Measurements from ENCODE around the gene ZNF675.
"Not testable (repeated sequence)": the region's sequence is repeated elsewhere in the genome, so short reads cannot be mapped to it uniquely, and the experiment has no call there.

DNA sequence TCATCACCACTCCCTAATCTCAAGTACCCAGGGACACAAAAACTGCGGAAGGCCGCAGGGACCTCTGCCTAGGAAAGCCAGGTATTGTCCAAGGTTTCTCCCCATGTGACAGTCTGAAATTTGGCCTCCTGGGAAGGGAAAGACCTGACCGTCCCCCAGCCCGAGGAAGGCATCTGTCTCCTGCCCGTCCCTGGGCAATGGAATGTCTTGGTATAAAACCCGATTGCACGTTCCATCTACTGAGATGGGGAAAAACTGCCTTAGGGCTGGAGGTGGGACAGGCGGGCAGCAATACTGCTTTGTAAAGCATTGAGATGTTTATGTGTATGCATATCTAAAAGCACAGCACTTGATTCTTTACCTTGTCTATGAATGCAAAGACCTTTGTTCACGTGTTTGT, 5.9 kb upstream of the ZNF675 start:
- TF ChIP-seq, protein P1, sequence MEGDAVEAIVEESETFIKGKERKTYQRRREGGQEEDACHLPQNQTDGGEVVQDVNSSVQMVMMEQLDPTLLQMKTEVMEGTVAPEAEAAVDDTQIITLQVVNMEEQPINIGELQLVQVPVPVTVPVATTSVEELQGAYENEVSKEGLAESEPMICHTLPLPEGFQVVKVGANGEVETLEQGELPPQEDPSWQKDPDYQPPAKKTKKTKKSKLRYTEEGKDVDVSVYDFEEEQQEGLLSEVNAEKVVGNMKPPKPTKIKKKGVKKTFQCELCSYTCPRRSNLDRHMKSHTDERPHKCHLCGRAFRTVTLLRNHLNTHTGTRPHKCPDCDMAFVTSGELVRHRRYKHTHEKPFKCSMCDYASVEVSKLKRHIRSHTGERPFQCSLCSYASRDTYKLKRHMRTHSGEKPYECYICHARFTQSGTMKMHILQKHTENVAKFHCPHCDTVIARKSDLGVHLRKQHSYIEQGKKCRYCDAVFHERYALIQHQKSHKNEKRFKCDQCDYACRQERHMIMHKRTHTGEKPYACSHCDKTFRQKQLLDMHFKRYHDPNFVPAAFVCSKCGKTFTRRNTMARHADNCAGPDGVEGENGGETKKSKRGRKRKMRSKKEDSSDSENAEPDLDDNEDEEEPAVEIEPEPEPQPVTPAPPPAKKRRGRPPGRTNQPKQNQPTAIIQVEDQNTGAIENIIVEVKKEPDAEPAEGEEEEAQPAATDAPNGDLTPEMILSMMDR (IDR thresholded peaks at IDR 0.05), result not testable (repeated sequence)
- not testable (repeated sequence) for TF ChIP-seq POLR2A (IDR thresholded peaks at IDR 0.05)
